OCI-LY7 (cell line): ENCODE data around the gene ZNF277. TPM values are rescaled to one million over a fixed set of nuclear protein-coding genes. Genes with fewer than 3 reads are reported as not detected.

ENCODE experiments used
- BruUV-seq: library from RNA; stranded (reverse); fragments of 400-500 nt; replicated peaks from 2 replicates; lab custom pipeline; 2021; lab: Mats Ljungman, UMichigan
- CTCF ChIA-PET: fragments of 300-600 bp; sonication (Branson Sonifier 250); formaldehyde crosslinking; loops from one replicate; lab custom pipeline; 2022; ENCODE audit warnings: antibody characterized with exemption; ENCODE audit not compliant: unreplicated experiment; lab: Charles Lee
- POLR2A ChIA-PET: fragments of 300-600 bp; sonication (Branson Sonifier 250); formaldehyde crosslinking; loops from one replicate; lab custom pipeline; 2022; ENCODE audit warnings: antibody characterized with exemption; lab: Charles Lee
- DNase-seq: peaks from one replicate; pipeline ENCODE4 v3.0.0-alpha.2; 2015; ENCODE audit warnings: low spot score
- H2AFZ ChIP-seq: fragments of 200-600 bp; sonication (generic), shearing (Covaris generic); 2 replicates; pipeline ENCODE4 v1.6.1; 2014; ENCODE audit warnings: mild to moderate bottlenecking, antibody characterized with exemption, low read length, moderate library complexity
- H3K27ac ChIP-seq: fragments of 200-600 bp; sonication (generic); 2 replicates; pipeline ENCODE4 v1.5.1; 2014; ENCODE audit warnings: mixed run types, low read depth, mild to moderate bottlenecking, moderate library complexity, low read length, inconsistent platforms; ENCODE audit not compliant: poor library complexity, severe bottlenecking
- H3K36me3 ChIP-seq: fragments of 200-600 bp; sonication (generic); 2 replicates; pipeline ENCODE4 v1.6.1; 2014; ENCODE audit warnings: mild to moderate bottlenecking, antibody characterized with exemption, low read length, moderate library complexity, mixed read lengths; ENCODE audit not compliant: insufficient read depth
- H3K4me1 ChIP-seq: fragments of 200-600 bp; sonication (generic); 2 replicates; pipeline ENCODE4 v1.5.1; 2014; ENCODE audit warnings: mild to moderate bottlenecking, low read length; ENCODE audit not compliant: insufficient read depth, poor library complexity, severe bottlenecking
- H3K4me2 ChIP-seq: fragments of 200-600 bp; sonication (generic); 2 replicates; pipeline ENCODE4 v1.6.1; 2014; ENCODE audit warnings: mild to moderate bottlenecking, low read length
- H3K4me3 ChIP-seq: fragments of 200-600 bp; sonication (generic); 2 replicates; pipeline ENCODE4 v1.5.1; 2014; ENCODE audit warnings: mild to moderate bottlenecking, low read depth, low read length; ENCODE audit not compliant: poor library complexity, severe bottlenecking
- H3K79me2 ChIP-seq: fragments of 200-600 bp; sonication (generic); 2 replicates; pipeline ENCODE4 v1.6.1; 2016; ENCODE audit warnings: low read depth, mild to moderate bottlenecking, low read length, moderate library complexity, mixed read lengths; ENCODE audit not compliant: insufficient read depth
- H3K9me2 ChIP-seq: fragments of 200-600 bp; sonication (generic); 2 replicates; pipeline ENCODE4 v1.6.1; 2016; ENCODE audit warnings: mild to moderate bottlenecking, low read length, mixed read lengths; ENCODE audit not compliant: insufficient read depth
- H3K9me3 ChIP-seq: fragments of 200-600 bp; sonication (generic); 2 replicates; pipeline ENCODE4 v1.6.1; 2014; ENCODE audit warnings: mild to moderate bottlenecking, mixed run types, low read length, mixed read lengths
- H4K20me1 ChIP-seq: fragments of 200-600 bp; sonication (generic); 2 replicates; pipeline ENCODE4 v1.6.1; 2014; ENCODE audit warnings: mild to moderate bottlenecking, antibody characterized with exemption, low read length, moderate library complexity, mixed read lengths; ENCODE audit not compliant: insufficient read depth
- EZH2phosphoT487 ChIP-seq: fragments of 200-600 bp; sonication (generic); IDR thresholded peaks from 2 replicates; pipeline ENCODE4 v1.6.1; 2018; ENCODE audit warnings: low read depth, borderline replicate concordance, mild to moderate bottlenecking, mixed run types, antibody characterized with exemption, low read length, moderate library complexity, mixed read lengths
- intact Hi-C: fragments of 100-400 bp; cut with micrococcal nuclease; formaldehyde crosslinking; loops from one replicate; pipeline ENCODE4 v1.10.0; 2022; ENCODE audit not compliant: unreplicated experiment
- total RNA-seq, 2 experiments: library from RNA; depleted of rRNA in 1 of 2; stranded (reverse); fragments of >200 nt in 1 of 2; shearing (Covaris generic) in 1 of 2; gene quantifications; 2 replicates each; pipeline ENCODE4 v1.2.3, GENCODE V29; 2014 to 2022
- TF ChIP-seq, protein P1 (sequence below): fragments of 200-600 bp; sonication (generic); conservative IDR thresholded peaks from 2 replicates; pipeline ENCODE4 v1.5.1; 2014; ENCODE audit warnings: mild to moderate bottlenecking, antibody characterized with exemption, low read length, moderate library complexity, mixed read lengths

ZNF277 gene
- total RNA-seq, 2 experiments from 2014 or later, result 18.1 to 20.5 TPM

- Histone ChIP-seq H3K9me2 (no peaks in the 10 kb centered on the region; the same call in 1 of the 2 replicates), H3K4me2 (peak overlapping the region; percentile 95), H3K27ac (no peak overlapping the region), H3K4me3 (peak overlapping the region; percentile 95), H2AFZ (no peak overlapping the region), H3K36me3 (no peaks in the 10 kb centered on the region), H3K79me2 (peaks cover 24% of the 10 kb centered on the region), H3K9me3 (no peaks in the 10 kb centered on the region), H4K20me1 (no peaks in the 10 kb centered on the region), H3K4me1 (peaks cover 20% of the 10 kb centered on the region)
- ChIA-PET POLR2A (no interaction called here), CTCF (no interaction called here)
- TF ChIP-seq, protein P1, sequence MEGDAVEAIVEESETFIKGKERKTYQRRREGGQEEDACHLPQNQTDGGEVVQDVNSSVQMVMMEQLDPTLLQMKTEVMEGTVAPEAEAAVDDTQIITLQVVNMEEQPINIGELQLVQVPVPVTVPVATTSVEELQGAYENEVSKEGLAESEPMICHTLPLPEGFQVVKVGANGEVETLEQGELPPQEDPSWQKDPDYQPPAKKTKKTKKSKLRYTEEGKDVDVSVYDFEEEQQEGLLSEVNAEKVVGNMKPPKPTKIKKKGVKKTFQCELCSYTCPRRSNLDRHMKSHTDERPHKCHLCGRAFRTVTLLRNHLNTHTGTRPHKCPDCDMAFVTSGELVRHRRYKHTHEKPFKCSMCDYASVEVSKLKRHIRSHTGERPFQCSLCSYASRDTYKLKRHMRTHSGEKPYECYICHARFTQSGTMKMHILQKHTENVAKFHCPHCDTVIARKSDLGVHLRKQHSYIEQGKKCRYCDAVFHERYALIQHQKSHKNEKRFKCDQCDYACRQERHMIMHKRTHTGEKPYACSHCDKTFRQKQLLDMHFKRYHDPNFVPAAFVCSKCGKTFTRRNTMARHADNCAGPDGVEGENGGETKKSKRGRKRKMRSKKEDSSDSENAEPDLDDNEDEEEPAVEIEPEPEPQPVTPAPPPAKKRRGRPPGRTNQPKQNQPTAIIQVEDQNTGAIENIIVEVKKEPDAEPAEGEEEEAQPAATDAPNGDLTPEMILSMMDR, result no peak
- TF ChIP-seq EZH2phosphoT487, result no peak
- BruUV-seq, result no TSS peak
- intact Hi-C loops, result loop anchor here (5.0 to 10.0 kb wide), 4 partner anchors 185 to 907 kb away; partner anchors contain the start of genes IMMP2L and SMIM30
- no peak for DNase-seq
Measured at GRCh38 chr7:112207765-112208164, 1.3 kb downstream of the ZNF277 start.

- H3K9me3 ChIP-seq, result no peaks in the 10 kb centered on the region
- 0 out of 2 replicates have a peak, but pooled peaks cover 6% of the 10 kb centered on the region for H4K20me1 ChIP-seq
- H3K9me2 ChIP-seq, result no peaks in the 10 kb centered on the region; the same call in 1 of the 2 replicates
- no peak for TF ChIP-seq EZH2phosphoT487
- TF ChIP-seq, protein P1, result no peak
- H3K79me2 ChIP-seq, result peaks cover 24% of the 10 kb centered on the region
- BruUV-seq, result no TSS peak
- H3K27ac ChIP-seq, result no peak overlapping the region
- H2AFZ ChIP-seq, result no peak overlapping the region
- DNase-seq, result no peak
- H3K4me2 ChIP-seq, result no peak overlapping the region
- CTCF ChIA-PET, result interaction anchor here (1.1 kb wide), 1 partner anchor 9 kb away, joined by 3 read pairs; no protein-coding TSS in a partner anchor
- H3K36me3 ChIP-seq, result no peaks in the 10 kb centered on the region
- peaks cover 5% of the 10 kb centered on the region for H3K4me1 ChIP-seq
- no peak overlapping the region for H3K4me3 ChIP-seq
- intact Hi-C loops, result no loop called here
- POLR2A ChIA-PET, result no interaction called here
Measured at GRCh38 chr7:112211348-112211907, 4.9 kb downstream of the ZNF277 start.

- POLR2A ChIA-PET, result interaction anchor here (0.8 kb wide), 1 partner anchor 10 kb away, joined by 3 read pairs; no protein-coding TSS in a partner anchor
- H3K9me2 ChIP-seq, result no peaks in the 10 kb centered on the region; the same call in 1 of the 2 replicates
- no peak overlapping the region for H3K4me3 ChIP-seq
- no peak for TF ChIP-seq EZH2phosphoT487
- TF ChIP-seq, protein P1, result no peak
- H3K4me1 ChIP-seq, result peaks cover 2% of the 10 kb centered on the region
- no peak for DNase-seq
- no peaks in the 10 kb centered on the region for H3K9me3 ChIP-seq
- H3K27ac ChIP-seq, result no peak overlapping the region
- peaks cover 18% of the 10 kb centered on the region; the same call in 1 of the 2 replicates for H3K79me2 ChIP-seq
- H3K4me2 ChIP-seq, result no peak overlapping the region
- 0 out of 2 replicates have a peak, but pooled peaks cover 6% of the 10 kb centered on the region for H4K20me1 ChIP-seq
- H3K36me3 ChIP-seq, result no peaks in the 10 kb centered on the region
- no peak overlapping the region for H2AFZ ChIP-seq
- intact Hi-C loops, result no loop called here
- no TSS peak for BruUV-seq
- CTCF ChIA-PET, result no interaction called here
Measured at GRCh38 chr7:112212571-112212970, 6.1 kb downstream of the ZNF277 start.
